Neural progenitor cell (in vitro differentiated cells): ENCODE data around the gene SHQ1. TPM values are rescaled to one million over a fixed set of nuclear protein-coding genes. Genes with fewer than 3 reads are reported as not detected.

Experiments
- DNase-seq: peaks from one replicate; pipeline ENCODE4 v3.0.0-alpha.2; 2016; ENCODE audit warnings: low spot score
- H2AFZ ChIP-seq: fragments of 200-600 bp; sonication (generic); replicated peaks from 2 replicates; pipeline ENCODE4 v1.6.1; 2016; ENCODE audit warnings: antibody characterized with exemption
- H3F3A ChIP-seq: fragments of 200-600 bp; sonication (generic); 2 replicates; pipeline ENCODE4 v1.6.1; 2016; ENCODE audit warnings: antibody characterized with exemption, low read depth
- H3K27ac ChIP-seq: fragments of 200-600 bp; sonication (generic); 2 replicates; pipeline ENCODE4 v1.5.1; 2016; ENCODE audit warnings: mild to moderate bottlenecking
- H3K27me3 ChIP-seq: fragments of 200-600 bp; sonication (generic); 2 replicates; pipeline ENCODE4 v1.6.1; 2016; ENCODE audit warnings: mild to moderate bottlenecking, moderate library complexity
- H3K36me3 ChIP-seq: fragments of 200-600 bp; sonication (generic); 2 replicates; pipeline ENCODE4 v1.5.1; 2016
- H3K4me1 ChIP-seq: fragments of 200-600 bp; sonication (generic); 2 replicates; pipeline ENCODE4 v1.6.1; 2016; ENCODE audit warnings: mixed run types
- H3K4me2 ChIP-seq: fragments of 200-600 bp; sonication (generic); 2 replicates; pipeline ENCODE4 v1.6.1; 2016
- H3K4me3 ChIP-seq: fragments of 200-600 bp; sonication (generic); 2 replicates; pipeline ENCODE4 v1.5.1; 2016
- H3K79me2 ChIP-seq: fragments of 200-600 bp; sonication (generic); 2 replicates; pipeline ENCODE4 v1.6.1; 2016; ENCODE audit warnings: low read depth
- H3K9ac ChIP-seq: fragments of 200-600 bp; sonication (generic); 2 replicates; pipeline ENCODE4 v1.6.1; 2016
- H3K9me3 ChIP-seq: fragments of 200-600 bp; sonication (generic); 2 replicates; pipeline ENCODE4 v1.5.1; 2016; ENCODE audit warnings: low read depth
- H4K20me1 ChIP-seq: fragments of 200-600 bp; sonication (generic); 2 replicates; pipeline ENCODE4 v1.6.1; 2016; ENCODE audit warnings: low read depth
- H3K27ac Mint-ChIP-seq: 3 replicates; pipeline ENCODE4 v1.8.0; 2021; ENCODE audit warnings: mixed read lengths
- H3K27me3 Mint-ChIP-seq: 2 replicates; pipeline ENCODE4 v1.8.0; 2022; ENCODE audit warnings: low read depth, mild to moderate bottlenecking, inconsistent platforms, moderate library complexity, mixed read lengths; ENCODE audit not compliant: insufficient read depth
- H3K36me3 Mint-ChIP-seq: 3 replicates; pipeline ENCODE4 v1.8.0; 2021; ENCODE audit warnings: mixed read lengths
- H3K4me1 Mint-ChIP-seq: 3 replicates; pipeline ENCODE4 v1.8.0; 2021; ENCODE audit warnings: mixed read lengths
- H3K4me3 Mint-ChIP-seq: 3 replicates; pipeline ENCODE4 v1.8.0; 2021; ENCODE audit warnings: mild to moderate bottlenecking, moderate library complexity, mixed read lengths
- H3K9me3 Mint-ChIP-seq: 3 replicates; pipeline ENCODE4 v1.8.0; 2020; ENCODE audit warnings: mixed read lengths
- CTCF ChIP-seq: fragments of 200-600 bp; sonication (generic); IDR thresholded peaks from 2 replicates; pipeline ENCODE4 v1.5.1; 2017; ENCODE audit warnings: antibody characterized with exemption, mild to moderate bottlenecking
- EZH2 ChIP-seq: fragments of 200-600 bp; sonication (generic); IDR thresholded peaks from 2 replicates; pipeline ENCODE4 v1.6.1; 2017; ENCODE audit warnings: antibody characterized with exemption, mild to moderate bottlenecking, moderate library complexity
- EZH2phosphoT487 ChIP-seq: fragments of 200-600 bp; sonication (generic); IDR thresholded peaks from 2 replicates; pipeline ENCODE4 v1.6.1; 2017; ENCODE audit warnings: antibody characterized with exemption
- total RNA-seq: library from RNA; depleted of rRNA; stranded (reverse); fragments of >200 nt; gene quantifications from 2 replicates; pipeline ENCODE4 v1.2.3, GENCODE V29; 2015; ENCODE audit warnings: low replicate concordance

The SHQ1 gene
- total RNA-seq, 1 donor from 2014 or later: 21.3 TPM

GRCh38 chr3:72820415-72820814, 27.8 kb downstream of the SHQ1 start:
- H3K36me3 ChIP-seq: no peaks in the 10 kb centered on the region
- no peaks in the 10 kb centered on the region for H4K20me1 ChIP-seq
- H3K79me2 ChIP-seq: no peaks in the 10 kb centered on the region
- Mint-ChIP-seq H3K27ac (no peak overlapping the region), H3K36me3 (no peaks in the 10 kb centered on the region), H3K9me3 (no peaks in the 10 kb centered on the region), H3K27me3 (peaks cover 4% of the 10 kb centered on the region), H3K4me1 (peaks cover 3% of the 10 kb centered on the region), H3K4me3 (no peak overlapping the region)
- no peak overlapping the region for H3K4me3 ChIP-seq
- no peak overlapping the region for H2AFZ ChIP-seq
- H3K27me3 ChIP-seq: no peaks in the 10 kb centered on the region
- TF ChIP-seq CTCF (no peak), EZH2 (no peak), EZH2phosphoT487 (no peak)
- no peak overlapping the region for H3K9ac ChIP-seq
- no peak for DNase-seq
- H3K4me1 ChIP-seq: no peaks in the 10 kb centered on the region
- H3F3A ChIP-seq: no peaks in the 10 kb centered on the region
- no peaks in the 10 kb centered on the region for H3K9me3 ChIP-seq
- no peak overlapping the region for H3K27ac ChIP-seq
- no peak overlapping the region for H3K4me2 ChIP-seq

- H3K9ac ChIP-seq: no peak overlapping the region
- TF ChIP-seq EZH2: no peak
- TF ChIP-seq EZH2phosphoT487: no peak
- no peak for TF ChIP-seq CTCF
Observed at GRCh38 chr3:72818905-72819304, 29.3 kb downstream of the SHQ1 start.

GRCh38 chr3:72818092-72818773, 30.0 kb downstream of the SHQ1 start:
- H3K36me3 ChIP-seq: no peaks in the 10 kb centered on the region
- H3K4me3 ChIP-seq: no peak overlapping the region
- Mint-ChIP-seq H3K27ac (no peak overlapping the region), H3K36me3 (no peaks in the 10 kb centered on the region), H3K4me3 (no peak overlapping the region), H3K9me3 (no peaks in the 10 kb centered on the region), H3K4me1 (peaks cover 3% of the 10 kb centered on the region), H3K27me3 (peaks cover 2% of the 10 kb centered on the region)
- H3K9me3 ChIP-seq: no peaks in the 10 kb centered on the region
- H3F3A ChIP-seq: no peaks in the 10 kb centered on the region
- H3K4me1 ChIP-seq: no peaks in the 10 kb centered on the region
- H3K79me2 ChIP-seq: no peaks in the 10 kb centered on the region
- no peaks in the 10 kb centered on the region for H4K20me1 ChIP-seq
- no peak overlapping the region for H3K27ac ChIP-seq
- H3K4me2 ChIP-seq: no peak overlapping the region
- DNase-seq: peak; percentile 34
- H3K27me3 ChIP-seq: no peaks in the 10 kb centered on the region
- H3K9ac ChIP-seq: no peak overlapping the region
- no peak overlapping the region for H2AFZ ChIP-seq
- TF ChIP-seq EZH2 (no peak), CTCF (peak; percentile 81)

More at GRCh38 chr3:72818905-72819304, 29.3 kb downstream of the SHQ1 start:
- H3K27ac ChIP-seq: no peak overlapping the region
- no peaks in the 10 kb centered on the region for H3K4me1 ChIP-seq
- peaks cover 3% of the 10 kb centered on the region for H3K4me1 Mint-ChIP-seq
- no peak overlapping the region for H3K4me3 ChIP-seq
- no peak overlapping the region for H3K27ac Mint-ChIP-seq
- no peaks in the 10 kb centered on the region for H3K36me3 Mint-ChIP-seq
- H3K4me2 ChIP-seq: no peak overlapping the region
- peaks cover 2% of the 10 kb centered on the region for H3K27me3 Mint-ChIP-seq
- no peak overlapping the region for H2AFZ ChIP-seq
- DNase-seq: no peak
- H3K4me3 Mint-ChIP-seq: no peak overlapping the region
- no peaks in the 10 kb centered on the region for H4K20me1 ChIP-seq
- no peaks in the 10 kb centered on the region for H3F3A ChIP-seq
- no peaks in the 10 kb centered on the region for H3K9me3 ChIP-seq
- H3K79me2 ChIP-seq: no peaks in the 10 kb centered on the region
- no peaks in the 10 kb centered on the region for H3K36me3 ChIP-seq
- H3K9me3 Mint-ChIP-seq: no peaks in the 10 kb centered on the region
- H3K27me3 ChIP-seq: no peaks in the 10 kb centered on the region
